ENCODE results near the gene LAMA3.

DNA sequence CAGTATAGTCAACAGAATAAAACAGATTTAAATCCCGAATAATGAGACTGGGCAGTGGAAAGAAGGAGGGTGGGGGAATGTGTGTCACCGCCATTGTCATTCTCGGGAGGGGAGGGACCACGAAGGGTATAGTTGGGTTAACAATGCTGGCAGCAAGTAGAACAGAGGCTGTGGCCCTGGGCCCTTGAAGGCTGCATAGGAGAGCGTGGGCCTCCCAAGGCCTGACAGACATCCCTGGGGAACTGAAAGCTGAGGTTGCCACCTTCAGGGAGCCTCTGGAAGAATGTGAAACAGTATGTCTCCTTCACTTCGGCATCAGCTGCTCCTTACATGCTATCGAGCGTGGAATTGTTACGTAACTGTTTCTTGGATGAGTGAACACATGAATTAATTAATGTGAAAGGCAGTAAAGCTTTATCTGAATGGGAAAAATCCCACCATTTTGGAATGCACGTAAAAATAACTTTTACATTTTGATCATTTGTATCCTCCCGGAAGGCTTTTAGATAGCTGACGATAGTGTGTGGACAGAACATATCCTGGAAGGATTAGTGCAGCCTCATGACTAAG is 232.5 kb downstream of the LAMA3 start:
- no peak for TF ChIP-seq CTCF (IDR thresholded peaks at IDR 0.05; ENCODE audit: borderline replicate concordance, extremely low read depth, low read length, poor library complexity, severe bottlenecking)
- TF ChIP-seq EZH2 (IDR thresholded peaks at IDR 0.05; ENCODE audit: borderline replicate concordance, low read depth, low read length, severe bottlenecking): no peak

Measured in DND-41 (cell line).